ENCODE results near the gene C20orf144.
"Not testable (repeated sequence)": the region's sequence is repeated elsewhere in the genome, so short reads cannot be mapped to it uniquely, and the experiment has no call there.

Gene C20orf144

GRCh38 chr20:33662172-33662571 is at the start of gene C20orf144:
Gene C20orf144 (plus strand): TSS chr20:33662327. CDS start chr20:33662346, 19 bp downstream.
- no peak for DNase-seq

GRCh38 chr20:33621717-33622400 is 40.3 kb upstream of the C20orf144 start:
- DNase-seq, result no peak

GRCh38 chr20:33622705-33623365 is 39.3 kb upstream of the C20orf144 start:
- DNase-seq, result no peak

- no peak for DNase-seq
Measured at GRCh38 chr20:33624399-33624798, 37.7 kb upstream of the C20orf144 start.

DNA sequence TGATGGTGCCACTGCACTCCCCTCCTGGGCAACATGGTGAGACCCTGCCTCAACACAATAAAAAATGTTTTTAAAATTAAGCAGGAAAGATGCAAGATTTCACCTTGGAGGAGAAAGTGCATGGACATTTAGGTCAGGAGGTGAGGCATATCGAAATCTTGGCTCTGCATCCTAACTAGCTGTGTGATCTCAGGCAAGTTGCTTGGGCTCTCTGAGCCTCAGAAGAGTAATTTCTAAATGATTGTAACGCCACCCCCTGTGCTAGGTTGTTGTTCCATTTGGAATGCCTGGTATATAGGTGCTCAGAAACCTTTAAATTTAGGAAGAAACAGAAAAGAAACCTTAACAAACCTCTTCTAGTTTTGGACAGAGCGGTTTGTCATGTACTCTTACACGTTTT is 35.9 kb upstream of the C20orf144 start:
- no peak for DNase-seq

GRCh38 chr20:33627577-33628216 is 34.4 kb upstream of the C20orf144 start:
- no peak for DNase-seq

DNA sequence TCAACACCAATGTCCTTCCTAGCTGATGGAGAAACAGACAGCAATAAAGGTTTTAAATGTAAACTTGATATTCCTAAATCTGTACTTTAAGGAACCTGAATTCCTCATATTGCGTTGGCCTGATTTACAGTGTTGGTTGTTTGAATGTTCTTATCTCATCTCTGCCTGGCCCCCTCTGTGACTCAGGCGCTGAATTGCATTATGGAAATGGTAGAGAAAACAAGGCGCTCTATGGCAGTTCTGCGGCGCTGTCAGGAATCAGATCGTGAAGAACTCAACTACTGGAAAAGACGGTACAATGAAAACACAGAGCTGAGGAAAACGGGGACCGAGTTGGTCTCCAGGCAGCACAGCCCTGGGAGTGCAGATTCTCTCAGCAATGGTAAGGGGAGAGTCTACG is 32.6 kb upstream of the C20orf144 start:
- no peak for DNase-seq

- no peak for DNase-seq
Measured at GRCh38 chr20:33629979-33630378, 32.1 kb upstream of the C20orf144 start.

DNA sequence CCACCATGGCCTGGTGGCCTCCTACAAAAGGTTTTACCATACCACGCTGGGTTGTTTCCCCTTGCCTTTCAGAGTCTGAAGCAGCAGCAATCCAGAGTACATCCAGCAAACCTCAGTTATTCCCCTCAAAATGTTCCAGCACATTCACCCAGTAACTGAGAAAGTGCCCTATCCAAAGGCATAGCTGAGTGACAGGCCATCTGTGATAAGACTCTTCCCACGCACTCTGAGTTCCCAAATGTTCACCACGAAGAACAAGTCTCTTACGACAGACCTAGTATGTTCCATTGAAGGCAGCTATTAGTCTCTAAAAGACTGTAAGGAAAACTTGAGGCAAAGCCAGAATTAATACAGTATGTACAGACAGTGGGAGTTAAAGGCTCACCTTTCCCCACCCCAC is 31.6 kb upstream of the C20orf144 start:
- DNase-seq, result no peak

GRCh38 chr20:33631910-33632309 is 30.2 kb upstream of the C20orf144 start:
- DNase-seq, result not testable (repeated sequence)

- no peak for DNase-seq
Measured at GRCh38 chr20:33635341-33635740, 26.8 kb upstream of the C20orf144 start.

- DNase-seq, result no peak
Measured at GRCh38 chr20:33636776-33637175, 25.4 kb upstream of the C20orf144 start.

DNA sequence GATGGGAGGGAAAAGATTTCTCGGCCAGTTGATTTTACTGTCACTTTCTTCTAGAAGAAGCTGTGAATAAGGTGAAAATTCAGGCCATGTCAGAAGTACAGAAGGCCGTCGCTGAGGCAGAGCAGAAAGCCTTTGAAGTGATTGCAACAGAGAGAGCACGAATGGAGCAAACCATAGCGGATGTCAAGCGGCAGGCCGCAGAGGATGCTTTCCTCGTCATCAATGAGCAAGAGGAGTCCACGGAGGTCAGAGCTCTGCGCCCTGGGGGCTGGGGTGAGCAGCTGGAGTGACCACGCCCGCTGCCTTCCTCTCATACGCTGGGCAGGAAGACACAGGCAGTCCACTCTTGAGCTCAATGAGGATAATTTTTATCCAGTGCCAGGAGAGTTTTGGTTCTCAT is 21.8 kb upstream of the C20orf144 start:
- no peak for DNase-seq

DNA sequence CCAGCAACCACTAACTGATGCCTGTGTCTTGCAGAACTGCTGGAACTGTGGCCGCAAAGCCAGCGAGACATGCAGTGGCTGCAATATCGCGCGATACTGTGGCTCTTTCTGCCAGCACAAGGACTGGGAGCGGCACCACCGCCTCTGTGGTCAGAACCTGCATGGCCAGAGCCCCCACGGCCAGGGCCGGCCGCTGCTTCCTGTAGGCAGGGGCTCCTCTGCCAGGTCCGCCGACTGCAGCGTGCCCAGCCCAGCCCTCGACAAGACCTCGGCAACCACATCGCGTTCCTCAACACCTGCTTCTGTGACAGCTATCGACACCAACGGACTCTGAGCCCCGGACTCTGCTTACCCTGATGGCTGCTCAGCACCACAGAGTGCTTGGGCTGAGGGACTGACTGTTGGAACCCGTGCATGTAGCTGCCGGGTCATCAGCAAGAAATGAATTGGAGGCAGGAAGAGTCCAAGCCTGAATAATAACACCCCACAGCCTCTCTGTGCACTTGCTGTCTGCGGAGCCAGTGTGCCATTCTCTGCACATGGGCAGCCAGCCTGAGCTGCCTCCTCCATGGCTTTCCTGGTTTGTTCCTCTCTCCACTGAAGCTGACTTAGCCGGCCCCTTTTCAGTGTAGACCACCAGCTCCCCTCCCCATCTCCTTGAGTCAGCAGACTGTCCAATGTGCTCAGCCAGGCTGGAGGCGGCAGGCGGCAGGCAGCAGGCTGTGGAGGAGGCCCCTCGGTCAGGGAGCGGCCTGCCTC is 17.6 kb upstream of the C20orf144 start:
- DNase-seq, result no peak

DNA sequence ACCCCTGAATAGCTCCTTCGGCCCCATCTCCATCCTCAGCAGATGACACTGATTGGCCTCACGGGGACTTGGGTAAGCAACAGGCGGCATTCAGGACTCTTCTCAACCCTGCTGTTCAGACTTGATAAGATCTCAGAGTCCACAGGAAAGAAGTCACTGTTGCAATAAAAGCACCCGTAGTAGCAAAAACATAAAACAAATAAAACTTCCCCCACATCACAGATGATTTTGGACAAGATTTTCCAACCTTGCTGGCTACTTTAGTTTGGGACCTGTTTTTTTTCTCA is 17.1 kb upstream of the C20orf144 start:
- no peak for DNase-seq

DNA sequence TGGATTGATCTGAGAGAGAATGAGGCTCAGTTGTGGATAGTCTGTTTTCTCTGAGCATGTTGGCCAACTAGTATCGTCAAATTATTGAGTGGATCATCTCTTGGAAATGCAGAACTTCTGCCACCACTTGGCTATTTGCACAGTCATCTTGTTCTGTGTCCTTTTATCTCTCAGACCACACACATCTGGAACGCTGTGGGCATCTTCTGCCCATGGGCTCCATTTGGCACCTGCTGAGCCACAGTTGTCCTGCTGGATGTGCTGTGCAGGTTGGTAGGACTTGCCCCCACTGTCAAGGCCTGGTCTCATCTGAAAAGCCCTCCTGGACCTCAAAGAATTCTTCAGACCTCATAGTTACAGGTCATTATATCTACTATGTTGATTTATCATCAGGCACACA is 16.7 kb upstream of the C20orf144 start:
- no peak for DNase-seq

DNA sequence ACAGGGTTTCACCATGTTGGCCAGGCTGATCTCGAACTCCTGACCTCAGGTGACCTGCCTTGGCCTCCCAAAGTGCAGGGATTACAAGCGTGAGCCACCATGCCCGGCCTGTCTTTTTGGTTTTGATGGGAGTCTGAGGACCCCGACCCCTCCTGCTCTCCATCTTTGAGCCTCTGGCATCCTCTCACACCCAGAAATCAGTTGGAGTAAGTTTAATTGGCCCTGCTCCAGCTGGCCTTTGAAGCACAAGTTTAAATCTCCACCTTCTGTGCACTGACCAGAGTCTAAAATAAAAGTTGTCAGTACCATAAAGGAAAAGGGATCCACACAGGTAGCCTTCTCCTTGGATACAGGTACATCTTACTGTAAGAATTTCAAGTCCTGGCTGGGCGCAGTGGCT is 15.9 kb upstream of the C20orf144 start:
- DNase-seq, result no peak

- DNase-seq, result not testable (repeated sequence)
Measured at GRCh38 chr20:33646959-33647602, 15.0 kb upstream of the C20orf144 start.

- DNase-seq, result no peak
Measured at GRCh38 chr20:33647603-33648395, 14.3 kb upstream of the C20orf144 start.

DNA sequence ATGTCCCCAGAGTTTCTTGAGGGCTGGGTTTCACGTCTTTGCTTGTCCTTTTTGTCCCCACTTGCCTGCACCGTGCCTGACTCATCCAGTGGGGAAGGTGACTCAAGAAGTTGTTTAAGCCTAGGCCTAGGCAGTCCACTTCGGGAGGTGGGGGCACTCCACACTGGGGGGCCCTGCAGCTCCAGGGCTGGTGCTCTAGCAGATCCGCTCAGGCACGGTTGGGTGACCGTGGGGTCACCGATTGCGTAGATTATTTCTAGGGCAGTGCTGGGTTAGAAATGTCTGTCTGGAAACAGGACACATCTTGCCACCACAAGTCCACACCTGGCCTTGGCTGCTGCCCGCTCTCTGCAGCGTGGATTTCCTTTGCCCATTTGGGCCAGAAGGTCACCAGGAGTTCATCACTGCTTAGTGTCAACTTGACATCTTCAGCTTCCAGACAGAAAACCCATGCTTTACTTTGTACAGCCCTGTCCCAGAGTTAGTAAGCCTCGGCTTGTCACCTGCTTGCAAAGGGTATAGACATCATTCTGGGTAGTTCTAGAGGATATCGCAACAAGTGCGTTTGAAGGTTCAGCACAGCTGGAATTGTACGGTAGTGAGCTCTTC is 13.6 kb upstream of the C20orf144 start:
- DNase-seq, result no peak

GRCh38 chr20:33649201-33649681 is 12.9 kb upstream of the C20orf144 start:
- no peak for DNase-seq
